ENCODE data around the gene TAF3.
"Not testable (repeated sequence)": the region's sequence is repeated elsewhere in the genome, so short reads cannot be mapped to it uniquely, and the experiment has no call there.

TAF3 gene

DNA sequence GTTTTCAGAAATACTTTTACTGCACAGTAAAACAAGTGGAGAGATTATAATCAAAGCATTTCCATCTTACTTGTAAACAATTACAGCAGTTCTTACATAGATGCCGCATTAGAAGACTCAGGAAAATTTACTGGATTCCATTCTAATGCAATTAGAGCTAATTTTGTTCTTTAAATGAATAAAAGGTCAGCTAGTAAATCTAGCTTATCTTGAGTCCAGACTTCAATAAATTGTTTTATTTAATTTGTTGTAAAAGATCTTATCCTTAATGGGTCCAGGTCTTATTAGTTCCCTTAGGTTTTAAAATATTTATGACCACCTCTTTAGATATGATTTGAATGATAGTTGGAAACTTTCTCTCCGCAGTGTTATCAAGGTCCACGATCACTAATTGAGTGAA lies 166.0 kb downstream of the TAF3 start:
- no peak for DNase-seq

DNA sequence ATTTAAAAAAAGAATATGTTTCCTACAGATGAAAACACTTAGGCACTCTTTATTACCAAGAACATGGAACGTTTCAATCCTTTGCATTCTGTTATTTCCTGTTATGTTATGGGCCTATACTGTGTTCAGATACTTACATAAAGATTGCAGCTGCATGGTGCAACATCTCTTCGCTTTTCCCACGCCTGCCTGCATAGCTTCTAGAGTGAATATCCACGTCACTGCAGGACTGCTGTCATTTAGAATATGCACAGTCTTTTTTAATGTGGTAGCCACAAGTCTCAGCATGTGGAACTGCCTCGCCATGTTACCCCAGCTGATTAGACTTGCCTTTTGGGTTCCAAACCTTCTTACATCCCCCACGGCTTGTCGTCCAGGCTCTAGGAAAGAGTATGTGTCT lies 166.6 kb downstream of the TAF3 start:
- DNase-seq, result no peak

- DNase-seq, result no peak
These were observed 168.5 kb downstream of the TAF3 start for GRCh38 chr10:7986851-7987250.

DNA sequence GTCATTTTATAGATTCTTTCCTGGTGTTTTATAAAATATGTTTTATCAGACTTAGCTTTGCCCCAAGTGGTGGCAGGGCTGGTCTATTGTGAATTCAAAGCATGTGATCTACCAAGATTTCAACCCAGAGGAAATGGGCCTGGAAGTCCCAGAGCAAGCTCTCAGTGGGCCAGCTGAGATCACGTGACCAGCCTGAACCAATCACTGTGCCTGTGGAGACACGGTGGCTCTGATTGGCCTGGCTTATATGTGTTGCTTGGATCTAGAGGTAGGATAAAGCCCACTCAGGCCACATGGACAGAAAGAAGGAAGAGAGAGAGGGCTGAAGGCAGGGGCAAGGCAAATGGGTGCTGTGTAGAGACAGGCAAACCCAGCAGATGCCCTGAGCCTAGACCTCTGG lies 170.7 kb downstream of the TAF3 start:
- DNase-seq, result no peak

DNA sequence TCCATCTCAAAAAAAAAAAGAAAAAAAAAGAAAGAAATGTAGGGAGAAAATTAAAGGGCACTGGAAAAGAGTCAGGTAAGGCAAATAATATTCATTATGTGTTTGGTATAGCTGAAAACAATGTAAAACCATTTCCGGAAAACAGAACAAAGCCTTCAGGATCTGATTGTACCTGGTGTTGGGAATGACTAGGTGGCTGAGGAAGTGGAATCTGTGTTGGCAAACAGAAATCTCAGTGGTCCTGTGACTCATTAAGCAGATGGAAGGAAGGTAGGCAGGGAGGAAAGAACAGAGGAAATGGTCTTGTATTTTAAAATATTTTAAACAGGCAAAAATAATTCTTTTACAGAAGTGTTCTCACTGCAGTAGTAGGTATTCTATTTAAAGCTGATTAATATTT lies 180.5 kb downstream of the TAF3 start:
- DNase-seq, result no peak

GRCh38 chr10:8004469-8005000 lies 186.2 kb downstream of the TAF3 start:
- no peak for DNase-seq

GRCh38 chr10:8006274-8006999 lies 188.1 kb downstream of the TAF3 start:
- DNase-seq, result no peak

DNA sequence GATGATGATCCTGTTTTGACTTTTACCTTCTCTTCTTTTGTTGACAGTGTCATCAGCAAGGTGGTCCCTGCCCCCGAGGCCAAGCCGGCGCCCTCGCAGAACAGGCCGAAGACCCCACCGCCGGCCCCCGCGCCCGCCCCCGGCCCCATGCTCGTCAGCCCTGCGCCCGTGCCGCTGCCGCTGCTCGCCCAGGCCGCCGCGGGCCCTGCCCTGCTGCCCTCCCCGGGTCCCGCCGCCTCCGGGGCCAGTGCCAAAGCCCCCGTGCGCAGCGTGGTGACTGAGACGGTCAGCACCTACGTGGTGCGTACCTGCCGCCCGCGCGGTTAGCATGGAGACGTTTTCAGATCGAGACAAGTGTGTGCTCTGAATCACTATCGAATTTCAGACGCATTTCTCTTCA lies 190.7 kb downstream of the TAF3 start:
- no peak for DNase-seq

- no peak for DNase-seq
These were observed 194.7 kb downstream of the TAF3 start for GRCh38 chr10:8013006-8013405.

DNA sequence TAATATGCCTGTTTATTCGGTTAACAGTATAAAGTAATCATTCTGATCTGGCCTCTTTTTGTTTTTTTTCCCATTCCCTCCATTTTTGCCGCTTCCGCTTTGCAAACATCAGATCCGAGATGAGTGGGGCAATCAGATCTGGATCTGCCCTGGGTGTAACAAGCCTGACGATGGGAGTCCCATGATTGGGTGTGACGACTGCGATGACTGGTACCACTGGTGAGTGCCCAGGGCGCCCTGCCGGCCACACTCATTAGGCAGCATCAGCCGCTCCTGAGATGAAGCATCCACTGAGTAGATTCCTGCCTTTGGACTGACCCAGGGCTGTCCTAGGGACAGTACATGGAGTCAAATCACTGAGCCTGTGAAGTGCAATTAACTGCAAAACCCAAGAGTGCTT lies 195.3 kb downstream of the TAF3 start:
- DNase-seq, result no peak

DNA sequence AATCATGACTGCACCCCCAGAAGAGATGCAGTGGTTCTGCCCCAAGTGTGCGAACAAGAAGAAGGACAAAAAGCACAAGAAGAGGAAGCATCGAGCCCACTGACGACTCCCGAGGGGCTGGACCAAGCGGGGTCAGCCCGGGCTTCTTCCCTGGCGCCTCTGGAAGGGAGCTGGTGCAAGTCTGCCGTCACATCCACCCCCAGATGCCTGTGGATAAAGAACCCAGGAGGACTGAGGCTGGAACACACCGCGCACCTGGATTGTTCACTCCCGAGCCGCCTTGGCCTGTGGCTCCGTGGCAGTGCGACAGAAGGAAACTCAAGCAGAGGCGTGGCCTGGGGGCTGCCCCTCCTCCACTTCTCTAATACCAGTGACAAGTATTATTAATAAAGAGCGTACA lies 196.3 kb downstream of the TAF3 start:
- DNase-seq, result no peak

DNA sequence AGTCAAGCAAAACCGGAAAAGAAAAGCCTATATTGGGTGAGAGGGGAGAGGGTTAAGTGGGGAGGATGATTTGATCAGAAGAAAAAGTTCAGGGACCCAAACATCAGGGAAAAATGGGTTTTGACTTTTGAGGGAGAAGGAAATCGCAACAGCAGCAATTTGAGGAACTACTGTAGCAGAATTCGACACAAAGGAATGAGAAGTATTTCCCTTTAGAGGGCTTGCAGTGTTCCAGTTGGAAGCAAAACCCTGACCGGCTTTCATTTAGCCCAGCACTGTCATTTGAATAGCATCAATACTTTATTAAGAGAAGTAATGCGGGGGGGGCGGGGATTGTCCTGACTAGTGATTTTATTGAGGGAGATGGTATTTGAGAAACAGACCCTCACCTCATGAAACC lies 199.0 kb downstream of the TAF3 start:
- DNase-seq, result no peak

GRCh38 chr10:8023321-8023720 lies 205.0 kb downstream of the TAF3 start:
- no peak for DNase-seq

DNA sequence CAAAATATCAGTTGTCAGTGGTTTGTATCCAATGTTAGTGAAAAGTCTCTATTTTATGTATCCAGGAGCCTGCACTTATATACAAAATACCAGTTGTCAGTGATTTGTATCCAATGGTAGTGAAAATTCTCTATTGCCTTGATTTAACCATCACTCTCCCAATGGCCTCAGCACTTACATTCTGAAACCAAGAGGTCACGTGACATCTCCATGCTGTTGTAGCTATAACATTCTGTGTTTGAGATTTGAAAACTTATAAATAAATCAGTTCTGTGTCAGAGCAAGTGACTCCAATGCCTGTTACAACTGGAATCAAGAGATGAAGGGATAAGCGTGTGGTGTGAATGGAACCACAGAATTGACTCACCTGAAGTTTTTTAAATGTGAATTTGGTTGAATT lies 205.5 kb downstream of the TAF3 start:
- no peak for DNase-seq

DNA sequence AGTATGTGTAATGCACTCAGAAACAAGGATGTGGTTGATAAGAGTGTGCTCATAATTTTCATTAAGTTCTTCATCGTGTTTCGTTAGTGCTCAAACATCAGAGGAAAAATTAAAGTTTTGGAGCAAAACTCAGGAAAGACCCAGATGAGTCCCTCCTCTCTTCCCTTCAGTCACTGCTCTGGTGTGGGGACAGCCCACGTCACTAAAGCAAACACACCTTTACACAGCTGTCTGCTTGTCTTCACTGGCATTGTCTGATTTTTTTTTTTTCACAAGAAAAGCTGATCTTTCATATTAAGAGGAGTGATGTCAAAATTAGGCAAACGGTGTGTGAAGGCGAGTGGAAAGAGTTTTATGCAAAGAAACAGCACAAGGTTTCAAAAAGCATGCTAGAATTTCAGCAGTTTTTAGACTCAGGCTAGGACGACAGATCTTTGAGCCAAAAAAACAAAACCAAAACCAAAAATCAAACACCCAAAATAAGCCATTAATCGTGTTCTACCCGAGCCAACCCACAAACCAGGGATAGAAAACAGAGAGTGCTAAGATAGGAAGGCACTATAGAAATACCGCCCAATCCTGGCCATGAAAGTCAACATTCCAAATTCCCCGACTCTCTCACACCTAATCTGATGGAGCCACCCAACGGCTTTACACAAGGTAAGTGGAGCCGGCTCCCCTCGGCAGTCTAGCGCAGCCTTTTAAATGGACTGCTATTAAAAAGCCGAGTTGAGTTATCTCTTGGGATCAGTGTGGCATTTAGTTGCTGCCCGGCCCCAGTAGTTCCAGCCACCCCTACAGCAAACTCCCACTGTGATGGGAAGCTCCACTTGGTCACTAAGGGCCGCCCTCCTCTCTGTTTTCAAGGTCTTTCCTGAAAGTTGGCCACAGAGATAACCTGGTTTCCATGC lies 208.3 kb downstream of the TAF3 start:
- DNase-seq, result no peak

DNA sequence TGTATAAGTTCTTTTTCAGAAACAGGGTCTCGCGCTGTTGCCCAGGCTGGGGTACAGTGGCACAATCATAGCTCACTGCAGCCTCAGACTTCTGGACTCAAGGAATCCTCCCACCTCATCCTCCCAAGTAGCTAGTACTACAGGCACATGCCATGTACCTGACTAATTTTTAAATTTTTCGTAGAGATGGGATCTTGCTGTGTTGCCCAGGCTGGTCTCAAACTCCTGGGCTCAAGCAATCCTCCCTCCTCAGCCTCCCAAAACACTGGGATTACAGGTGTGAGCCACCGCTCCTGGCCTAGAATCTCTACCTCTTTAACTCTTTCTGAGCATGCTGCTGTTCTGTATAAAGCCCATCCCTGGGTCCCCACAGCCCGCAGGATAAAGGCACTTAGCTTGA lies 212.9 kb downstream of the TAF3 start:
- DNase-seq, result not testable (repeated sequence)

DNA sequence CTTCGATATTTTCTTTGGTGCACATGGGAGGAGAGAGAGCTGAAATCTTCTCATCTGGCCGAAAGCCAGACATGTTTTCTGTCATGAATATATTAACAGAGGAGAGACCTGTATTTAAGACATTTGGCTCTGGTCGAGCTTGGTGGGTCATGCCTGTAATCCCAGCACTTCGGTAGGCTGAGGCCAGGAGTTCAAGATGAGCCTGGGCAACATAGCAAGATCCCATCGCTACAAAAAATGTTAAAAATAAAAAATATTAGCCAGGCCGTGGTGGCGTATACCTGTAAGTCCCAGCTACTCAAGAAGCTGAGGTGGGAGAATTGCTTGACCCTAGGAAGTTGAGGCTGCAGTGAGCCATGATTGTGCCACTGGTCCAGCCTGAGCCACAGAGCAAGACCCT lies 214.3 kb downstream of the TAF3 start:
- no peak for DNase-seq

- DNase-seq, result no peak
These were observed 215.6 kb downstream of the TAF3 start for GRCh38 chr10:8033812-8034465.

DNA sequence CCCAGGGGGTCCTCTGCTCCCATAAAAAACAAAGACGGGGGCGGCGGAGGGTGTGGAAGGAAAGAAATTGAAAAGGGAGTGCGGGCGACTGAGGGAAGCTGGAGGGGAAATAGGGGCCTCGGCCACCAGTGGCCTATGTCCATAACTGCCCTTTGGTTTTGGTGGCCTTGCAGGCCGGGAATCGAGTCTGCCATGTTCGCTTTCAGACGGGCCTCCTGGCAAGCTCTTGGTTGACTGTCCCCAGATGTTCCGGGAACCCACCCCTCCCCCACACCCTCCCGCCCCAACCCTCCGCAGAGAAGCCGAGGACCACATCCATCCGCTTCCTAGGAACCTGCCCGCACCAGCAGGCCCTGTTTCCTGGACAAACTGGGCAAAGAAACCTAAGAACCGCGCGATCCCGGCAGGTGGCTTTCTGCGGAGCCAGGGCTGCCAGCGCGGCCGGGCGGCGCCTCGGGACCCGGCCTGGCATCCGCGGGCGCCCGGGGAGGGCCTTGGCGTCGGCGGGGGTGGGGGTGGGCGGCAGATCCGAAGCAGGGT lies 216.2 kb downstream of the TAF3 start:
- no peak for DNase-seq

DNA sequence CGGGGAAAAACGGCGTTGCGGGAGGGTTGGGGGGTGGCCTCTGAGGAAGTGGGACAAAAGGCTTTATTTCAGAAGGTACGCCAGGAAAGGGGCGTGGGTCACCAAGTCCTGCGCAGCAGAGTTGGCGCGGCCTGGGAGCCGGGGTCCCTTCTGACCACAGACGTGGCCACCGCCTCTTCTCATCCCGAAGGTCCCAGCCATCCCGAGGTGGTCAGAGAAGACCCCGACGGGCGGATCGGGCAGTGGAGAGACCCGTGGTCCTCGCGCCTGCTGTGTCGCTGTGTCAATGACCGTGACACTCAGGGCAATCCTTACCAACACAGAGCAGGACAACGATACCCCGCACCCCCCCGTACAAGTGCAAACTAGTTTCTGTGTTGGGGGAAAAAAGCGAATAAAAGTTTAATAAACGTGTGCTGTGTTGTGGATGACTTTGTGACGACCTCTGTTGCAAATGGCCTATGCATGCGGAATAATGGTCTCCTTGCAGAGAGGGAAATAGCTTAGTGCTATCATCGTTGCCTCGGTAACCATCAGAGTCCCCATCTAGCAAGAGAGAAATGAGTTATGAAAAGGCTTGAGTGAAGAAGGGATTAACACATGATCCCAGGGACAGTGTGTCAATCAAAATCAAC lies 216.8 kb downstream of the TAF3 start:
- DNase-seq, result no peak

GRCh38 chr10:8035641-8036470 lies 217.6 kb downstream of the TAF3 start:
- no peak for DNase-seq
